ENCODE results near the gene MAPK12.

- TF ChIP-seq, protein P1, sequence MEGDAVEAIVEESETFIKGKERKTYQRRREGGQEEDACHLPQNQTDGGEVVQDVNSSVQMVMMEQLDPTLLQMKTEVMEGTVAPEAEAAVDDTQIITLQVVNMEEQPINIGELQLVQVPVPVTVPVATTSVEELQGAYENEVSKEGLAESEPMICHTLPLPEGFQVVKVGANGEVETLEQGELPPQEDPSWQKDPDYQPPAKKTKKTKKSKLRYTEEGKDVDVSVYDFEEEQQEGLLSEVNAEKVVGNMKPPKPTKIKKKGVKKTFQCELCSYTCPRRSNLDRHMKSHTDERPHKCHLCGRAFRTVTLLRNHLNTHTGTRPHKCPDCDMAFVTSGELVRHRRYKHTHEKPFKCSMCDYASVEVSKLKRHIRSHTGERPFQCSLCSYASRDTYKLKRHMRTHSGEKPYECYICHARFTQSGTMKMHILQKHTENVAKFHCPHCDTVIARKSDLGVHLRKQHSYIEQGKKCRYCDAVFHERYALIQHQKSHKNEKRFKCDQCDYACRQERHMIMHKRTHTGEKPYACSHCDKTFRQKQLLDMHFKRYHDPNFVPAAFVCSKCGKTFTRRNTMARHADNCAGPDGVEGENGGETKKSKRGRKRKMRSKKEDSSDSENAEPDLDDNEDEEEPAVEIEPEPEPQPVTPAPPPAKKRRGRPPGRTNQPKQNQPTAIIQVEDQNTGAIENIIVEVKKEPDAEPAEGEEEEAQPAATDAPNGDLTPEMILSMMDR (IDR thresholded peaks at IDR 0.05), result no peak
- TF ChIP-seq ZFX (IDR thresholded peaks at IDR 0.05; ENCODE audit: borderline replicate concordance), result no peak
Measured at GRCh38 chr22:50233223-50233622, 28.3 kb downstream of the MAPK12 start.

Data from 22Rv1 (cell line).